Endothelial cell of umbilical vein (primary cell): ENCODE data around the gene CRKL. TPM values are rescaled to one million over a fixed set of nuclear protein-coding genes. Genes with fewer than 3 reads are reported as not detected.
A peak's percentile ranks its signal among the peaks of the same experiment; 100 is the strongest.

Experiments
- BruUV-seq: library from RNA; stranded (reverse); fragments of 400-500 nt; replicated peaks from 2 replicates; lab custom pipeline; 2021; lab: Mats Ljungman, UMichigan
- CTCF ChIA-PET: fragments of 300-600, 350-600 bp; sonication (Branson Sonifier 250); formaldehyde crosslinking; loops from one replicate; lab custom pipeline; 2021; ENCODE audit warnings: antibody characterized with exemption, inconsistent platforms; lab: Charles Lee
- POLR2A ChIA-PET: fragments of 300-600, 350-600 bp; sonication (Branson Sonifier 250); formaldehyde crosslinking; loops from one replicate; lab custom pipeline; 2021; ENCODE audit warnings: antibody characterized with exemption, inconsistent platforms; lab: Charles Lee
- DNase-seq: peaks from one replicate; pipeline ENCODE4 v3.0.0-alpha.2; 2011; ENCODE audit warnings: low read depth, low spot score
- FAIRE-seq: peaks from 2 replicates; lab custom pipeline; 2011; peaks lifted over from hg19 to GRCh38; lab: Jason Lieb, UNC
- H2AFZ ChIP-seq: 2 replicates; pipeline ENCODE4 v1.6.0; 2012; ENCODE audit warnings: low read depth, low read length, control low read depth, inconsistent platforms
- H3K27ac ChIP-seq: 2 replicates; pipeline ENCODE4 v1.5.1; 2011; ENCODE audit warnings: low read depth, mild to moderate bottlenecking, control low read depth, low read length, moderate library complexity; ENCODE audit not compliant: insufficient read depth
- H3K27me3 ChIP-seq, 2 experiments: 2 replicates each; pipeline versions ENCODE4 v1.6.0 to v1.6.1; 2011; ENCODE audit warnings: low read length in 2 of 2, mixed read lengths in 1 of 2; ENCODE audit not compliant: control insufficient read depth in 2 of 2, insufficient read depth in 2 of 2
- H3K36me3 ChIP-seq, 2 experiments: 2 replicates in 1 of 2; 3 replicates in 1 of 2; pipeline ENCODE4 v1.5.1; 2011; ENCODE audit warnings: low read length in 2 of 2, mild to moderate bottlenecking in 1 of 2, moderate library complexity in 1 of 2; ENCODE audit not compliant: control insufficient read depth in 2 of 2, insufficient read depth in 2 of 2; ENCODE audit errors: extremely low read depth in 1 of 2
- H3K4me1 ChIP-seq: 3 replicates; pipeline ENCODE4 v1.5.1; 2011; ENCODE audit warnings: mild to moderate bottlenecking, low read length; ENCODE audit not compliant: control insufficient read depth, insufficient read depth; ENCODE audit errors: extremely low read depth
- H3K4me2 ChIP-seq: 2 replicates; pipeline ENCODE4 v1.6.1; 2011; ENCODE audit warnings: low read length, control low read depth, mixed read lengths; ENCODE audit not compliant: insufficient read depth
- H3K4me3 ChIP-seq, 3 experiments: fragments of 200-600 bp in 1 of 3; sonication (generic), shearing (Covaris generic) in 1 of 3; replicated peaks in 1 of 3; 2 replicates each; pipeline ENCODE4 v1.5.1; 2011 to 2016; ENCODE audit warnings: control low read depth in 3 of 3, low read length in 3 of 3, mild to moderate bottlenecking in 2 of 3, inconsistent platforms in 1 of 3, low read depth in 1 of 3, moderate library complexity in 1 of 3; ENCODE audit not compliant: insufficient read depth in 1 of 3
- H3K79me2 ChIP-seq: 2 replicates; pipeline ENCODE4 v1.6.0; 2012; ENCODE audit warnings: low read length, inconsistent platforms; ENCODE audit not compliant: control insufficient read depth, insufficient read depth
- H3K9ac ChIP-seq: replicated peaks from 2 replicates; pipeline ENCODE3; 2011; ENCODE audit warnings: low read length, control low read depth; ENCODE audit not compliant: insufficient read depth; ENCODE audit errors: extremely low read depth
- H3K9me1 ChIP-seq: replicated peaks from 3 replicates; pipeline ENCODE4 v1.6.0; 2011; ENCODE audit warnings: mild to moderate bottlenecking, low read length; ENCODE audit not compliant: control insufficient read depth, insufficient read depth; ENCODE audit errors: extremely low read depth
- H3K9me3 ChIP-seq: replicated peaks from 2 replicates; pipeline ENCODE4 v1.5.1; 2012; ENCODE audit warnings: low read length, inconsistent platforms; ENCODE audit not compliant: control insufficient read depth, insufficient read depth
- H4K20me1 ChIP-seq: replicated peaks from 2 replicates; pipeline ENCODE3; 2011; ENCODE audit warnings: mild to moderate bottlenecking, low read length; ENCODE audit not compliant: control insufficient read depth, insufficient read depth; ENCODE audit errors: extremely low read depth
- EZH2 ChIP-seq: IDR thresholded peaks from 2 replicates; pipeline ENCODE4 v1.6.1; 2012; ENCODE audit warnings: borderline replicate concordance, low read depth, mild to moderate bottlenecking, moderate library complexity, low read length, inconsistent platforms; ENCODE audit not compliant: severe bottlenecking
- FOS ChIP-seq: IDR thresholded peaks from 2 replicates; pipeline ENCODE4 v1.6.1; 2011; ENCODE audit warnings: mild to moderate bottlenecking, low read length, moderate library complexity, borderline replicate concordance; ENCODE audit not compliant: insufficient read depth
- GATA2 ChIP-seq: IDR thresholded peaks from 2 replicates; pipeline ENCODE4 v1.7.0; 2011; ENCODE audit warnings: low read depth, mild to moderate bottlenecking, moderate library complexity, mixed read lengths, low read length; ENCODE audit not compliant: insufficient read length, insufficient read depth
- JUN ChIP-seq: IDR thresholded peaks from 2 replicates; pipeline ENCODE4 v1.6.1; 2011; ENCODE audit warnings: borderline replicate concordance, low read depth; ENCODE audit not compliant: insufficient read length, insufficient read depth
- MYC ChIP-seq: IDR thresholded peaks from one replicate; pipeline ENCODE4 v1.6.1; 2011; ENCODE audit warnings: mild to moderate bottlenecking, low read depth, low read length
- POLR2A ChIP-seq: IDR thresholded peaks from 2 replicates; pipeline ENCODE4 v1.6.1; 2012; ENCODE audit warnings: low read depth, mild to moderate bottlenecking, control low read depth, low read length
- POLR2AphosphoS5 ChIP-seq: IDR thresholded peaks from 2 replicates; pipeline ENCODE4 v1.6.1; 2012; ENCODE audit warnings: low read depth, mild to moderate bottlenecking, control low read depth, low read length, moderate library complexity; ENCODE audit not compliant: insufficient read depth
- dilution Hi-C: fragments of 300-500 bp; cut with MboI; formaldehyde crosslinking; loops from one replicate; pipeline ENCODE4 v1.15.0; 2019; ENCODE audit warnings: low sequenced_read_pairs; ENCODE audit not compliant: extremely low pct_ligation_motif_present
- intact Hi-C: fragments of 100-400 bp; cut with micrococcal nuclease; formaldehyde crosslinking; loops from one replicate; pipeline ENCODE4 v1.10.0; 2022
- polyA plus RNA-seq, 4 experiments: library from polyadenylated mRNA; depleted of rRNA in 3 of 4; stranded (reverse) in 3 of 4; unstranded in 1 of 4; fragments of >200 nt; gene quantifications; 2 replicates each; pipeline versions ENCODE4 v1.2.1 to v1.2.3, GENCODE V29; 2011 to 2012; ENCODE audit warnings: missing spikeins in 1 of 4
- total RNA-seq: library from RNA; stranded (reverse); gene quantifications from 2 replicates; pipeline ENCODE4 v1.2.3, GENCODE V29; 2021
- TF ChIP-seq, protein P1 (sequence below), 2 donors: IDR thresholded peaks; 1 replicate in 1 of 2; 2 replicates in 1 of 2; pipeline ENCODE4 v1.5.1; 2011; ENCODE audit warnings: low read length in 2 of 2, mild to moderate bottlenecking in 2 of 2, moderate library complexity in 2 of 2, control low read depth in 1 of 2, inconsistent platforms in 1 of 2, low read depth in 1 of 2; ENCODE audit not compliant: insufficient read depth in 1 of 2; ENCODE audit errors: extremely low read depth in 1 of 2
- TF ChIP-seq, protein P2 (sequence below): IDR thresholded peaks from 2 replicates; pipeline ENCODE4 v1.6.1; 2011; ENCODE audit not compliant: insufficient read depth, insufficient read length

CRKL gene
- total and polyA plus RNA-seq, 2 donors (not counting 3 experiments of a cell fraction or from before 2014, with no cell fraction given), result 18.0 to 50.6 TPM

GRCh38 chr22:20956258-20957101 lies 39.3 kb downstream of the CRKL start:
- Histone ChIP-seq H3K36me3 (peaks cover 5 to 12% of the 10 kb centered on the region in 2 experiments), H2AFZ (no peak overlapping the region), H3K9ac (no peak overlapping the region), H3K79me2 (peaks cover 5% of the 10 kb centered on the region), H3K27me3 (peaks cover 0 to 5% of the 10 kb centered on the region in 2 experiments), H3K9me3 (no peaks in the 10 kb centered on the region), H4K20me1 (no peaks in the 10 kb centered on the region), H3K4me2 (peak overlapping the region; percentile 61), H3K9me1 (no peaks in the 10 kb centered on the region), H3K4me3 (peak overlapping the region in 1 of 3 experiments; percentile 45), H3K4me1 (peaks cover 10% of the 10 kb centered on the region), H3K27ac (no peak overlapping the region)
- dilution Hi-C loops (no loop called here), intact Hi-C loops (loop anchor here (2.0 kb wide), 1 partner anchor 72 kb away; no protein-coding TSS in a partner anchor)
- POLR2A ChIA-PET, result interaction anchor here (1.1 kb wide), 1 partner anchor 70 kb away, joined by 4 read pairs; no protein-coding TSS in a partner anchor
- TF ChIP-seq POLR2A, result no peak
- no peak for TF ChIP-seq POLR2AphosphoS5
- no peak for TF ChIP-seq EZH2
- TF ChIP-seq GATA2, result no peak
- TF ChIP-seq, protein P1, sequence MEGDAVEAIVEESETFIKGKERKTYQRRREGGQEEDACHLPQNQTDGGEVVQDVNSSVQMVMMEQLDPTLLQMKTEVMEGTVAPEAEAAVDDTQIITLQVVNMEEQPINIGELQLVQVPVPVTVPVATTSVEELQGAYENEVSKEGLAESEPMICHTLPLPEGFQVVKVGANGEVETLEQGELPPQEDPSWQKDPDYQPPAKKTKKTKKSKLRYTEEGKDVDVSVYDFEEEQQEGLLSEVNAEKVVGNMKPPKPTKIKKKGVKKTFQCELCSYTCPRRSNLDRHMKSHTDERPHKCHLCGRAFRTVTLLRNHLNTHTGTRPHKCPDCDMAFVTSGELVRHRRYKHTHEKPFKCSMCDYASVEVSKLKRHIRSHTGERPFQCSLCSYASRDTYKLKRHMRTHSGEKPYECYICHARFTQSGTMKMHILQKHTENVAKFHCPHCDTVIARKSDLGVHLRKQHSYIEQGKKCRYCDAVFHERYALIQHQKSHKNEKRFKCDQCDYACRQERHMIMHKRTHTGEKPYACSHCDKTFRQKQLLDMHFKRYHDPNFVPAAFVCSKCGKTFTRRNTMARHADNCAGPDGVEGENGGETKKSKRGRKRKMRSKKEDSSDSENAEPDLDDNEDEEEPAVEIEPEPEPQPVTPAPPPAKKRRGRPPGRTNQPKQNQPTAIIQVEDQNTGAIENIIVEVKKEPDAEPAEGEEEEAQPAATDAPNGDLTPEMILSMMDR (IDR thresholded peaks at IDR 0.05; ENCODE audit: extremely low read depth in 1 of 2, insufficient read depth in 1 of 2, low read depth in 1 of 2, low read length in 2 of 2), result no peak
- no peak for TF ChIP-seq MYC
- TF ChIP-seq JUN, result no peak
- TF ChIP-seq, protein P2, sequence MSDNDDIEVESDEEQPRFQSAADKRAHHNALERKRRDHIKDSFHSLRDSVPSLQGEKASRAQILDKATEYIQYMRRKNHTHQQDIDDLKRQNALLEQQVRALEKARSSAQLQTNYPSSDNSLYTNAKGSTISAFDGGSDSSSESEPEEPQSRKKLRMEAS, result no peak
- no peak for TF ChIP-seq FOS
- no TSS peak for BruUV-seq
- DNase-seq, result no peak
- CTCF ChIA-PET, result interaction anchor here (0.8 to 4.1 kb wide), 4 partner anchors 11 to 71 kb away, joined by 3 to 27 read pairs (median 6); partner anchors contain the start of gene AIFM3
- peak; percentile 50 for FAIRE-seq
